ENCODE data around the gene LPCAT3. TPM values are rescaled to one million over a fixed set of nuclear protein-coding genes. Genes with fewer than 3 reads are reported as not detected.
A peak's percentile ranks its signal among the peaks of the same experiment; 100 is the strongest.

LPCAT3 gene
- total and polyA plus RNA-seq, 2 of the 4 experiments (the other 2 are of a cell fraction) = 7.0 to 18.6 TPM

GRCh38 chr12:6934110-6934509 is 84.2 kb downstream of the LPCAT3 start:
- no TSS peak for BruUV-seq (replicated peaks)
- Histone ChIP-seq H3K4me3 (ENCODE audit: insufficient read depth, low read depth, low read length) (no peak overlapping the region), H2BK5ac (ENCODE audit: low read depth, low read length, poor library complexity, severe bottlenecking) (peak overlapping the region; percentile 18), H3K27me3 (ENCODE audit: control insufficient read depth, insufficient read depth, low read length) (no peaks in the 10 kb centered on the region), H3K79me1 (ENCODE audit: low read depth in 1 of 2, low read length in 2 of 2) (peaks cover 6 to 65% of the 10 kb centered on the region in 2 experiments; a peak in 3 of 4 replicates), H3K56ac (ENCODE audit: extremely low read depth, insufficient read depth, low read length) (no peak overlapping the region), H3K4ac (ENCODE audit: low read depth, low read length) (no peak overlapping the region; the same call in 1 of the 2 replicates), H2AK9ac (replicated peaks; ENCODE audit: low read depth, low read length, poor library complexity) (peak overlapping the region; percentile 33), H2AK5ac (ENCODE audit: low read depth, low read length) (no peak overlapping the region; the same call in 1 of the 2 replicates), H4K5ac (ENCODE audit: low read depth, low read length) (no peak overlapping the region), H3K27ac (ENCODE audit: insufficient read depth, low read length) (peak overlapping the region; percentile 8; the same call in 1 of the 2 replicates), H3K9me1 (ENCODE audit: insufficient read depth, low read length) (peaks cover 9% of the 10 kb centered on the region), H3K9ac (ENCODE audit: low read depth, low read length) (no peak overlapping the region; the same call in 1 of the 2 replicates), H4K91ac (ENCODE audit: insufficient read depth, low read depth, low read length) (no peak overlapping the region; the same call in 1 of the 2 replicates), H3K4me2 (ENCODE audit: low read depth, low read length) (no peak overlapping the region), H3K36me3 (ENCODE audit: control insufficient read depth, insufficient read depth, low read length) (peaks cover 46% of the 10 kb centered on the region), H3K9me3 (ENCODE audit: control insufficient read depth, insufficient read depth, low read length) (no peaks in the 10 kb centered on the region), H3K23ac (ENCODE audit: low read depth, low read length) (peak overlapping the region; percentile 43; the same call in 1 of the 2 replicates), H4K20me1 (ENCODE audit: insufficient read depth, low read length) (peaks cover 55% of the 10 kb centered on the region), H2BK20ac (ENCODE audit: low read depth, low read length) (no peak overlapping the region), H4K8ac (ENCODE audit: low read depth in 2 of 2, low read length in 2 of 2) (0 out of 4 replicates have a peak overlapping the region, but pooled peaks of 1 of the 2 experiments have one; percentile 1), H3K18ac (ENCODE audit: low read depth, low read length) (no peak overlapping the region), H3K14ac (replicated peaks; ENCODE audit: low read depth, low read length) (no peak overlapping the region), H2BK15ac (ENCODE audit: low read depth, low read length) (no peak overlapping the region), H2AFZ (replicated peaks; ENCODE audit: low read length, poor library complexity) (no peak overlapping the region), H2BK120ac (ENCODE audit: low read depth, low read length) (no peak overlapping the region), H3K4me1 (ENCODE audit: control insufficient read depth, insufficient read depth, low read length) (peaks cover 14% of the 10 kb centered on the region)
- no peak for TF ChIP-seq CTCF (conservative IDR thresholded peaks at IDR 0.05; ENCODE audit: low read depth, low read length)
- TF ChIP-seq RAD21 (IDR thresholded peaks at IDR 0.05; ENCODE audit: low read length) = no peak
- TF ChIP-seq ELK1 (IDR thresholded peaks at IDR 0.05; ENCODE audit: borderline replicate concordance, low read depth, low read length) = no peak
- TF ChIP-seq SMC3 (IDR thresholded peaks at IDR 0.05; ENCODE audit: low read depth, low read length) = no peak
- no peak for TF ChIP-seq BHLHE40 (IDR thresholded peaks at IDR 0.05; ENCODE audit: low read depth, low read length)
- no peak for TF ChIP-seq CEBPB (IDR thresholded peaks at IDR 0.05; ENCODE audit: low read depth, low read length)
- peak; percentile 54 for DNase-seq
- CTCF ChIA-PET = no interaction called here
- POLR2A ChIA-PET (ENCODE audit: unreplicated experiment) = interaction anchor here (0.6 kb wide), 1 partner anchor 245 kb away, joined by 6 read pairs; no protein-coding TSS in a partner anchor
- no peak for ATAC-seq (ENCODE audit: low read depth)
- 20% methylated on average over 3 of the region's 8 CpGs; no CpG with 5 or more reads in 1 of the 2 experiments for WGBS, 2 experiments (ENCODE audit: extremely low coverage in 2 of 2, insufficient read length in 1 of 2)
- intact Hi-C loops (cut with micrococcal nuclease) (no loop called here), in situ Hi-C loops (cut with MboI; ENCODE audit: low sequenced_read_pairs) (no loop called here), dilution Hi-C loops (cut with HindIII; ENCODE audit: low sequenced_read_pairs, unreplicated experiment) (no loop called here)

Data from IMR-90 (cell line).